GM12891 (cell line): ENCODE data around the gene GDF2.

Experiments used
- DNase-seq: peaks from one replicate; pipeline ENCODE4 v3.0.0; 2011; ENCODE audit warnings: low spot score; ENCODE audit not compliant: insufficient read length
- FAIRE-seq: peaks from 2 replicates; lab custom pipeline; 2011; peaks lifted over from hg19 to GRCh38; lab: Jason Lieb, UNC
- PAX5 ChIP-seq: IDR thresholded peaks from 2 replicates; pipeline ENCODE4 v1.6.1; 2011; ENCODE audit warnings: low read length, moderate library complexity, mild to moderate bottlenecking; ENCODE audit not compliant: insufficient read depth, severe bottlenecking
- POLR2A ChIP-seq: IDR thresholded peaks from 2 replicates; pipeline ENCODE4 v1.6.1; 2011; ENCODE audit warnings: low read depth, low read length, control low read depth
- POLR2AphosphoS5 ChIP-seq: IDR thresholded peaks from 2 replicates; pipeline ENCODE4 v1.6.1; 2011; ENCODE audit warnings: low read depth, low read length, control low read depth
- POU2F2 ChIP-seq: IDR thresholded peaks from 2 replicates; pipeline ENCODE4 v1.6.1; 2011; ENCODE audit warnings: low read depth, mild to moderate bottlenecking, control low read depth, low read length, moderate library complexity
- SPI1 ChIP-seq: IDR thresholded peaks from 2 replicates; pipeline ENCODE4 v1.6.1; 2011; ENCODE audit warnings: low read depth, low read length, control low read depth
- TAF1 ChIP-seq: IDR thresholded peaks from 2 replicates; pipeline ENCODE4 v1.6.1; 2011; ENCODE audit warnings: low read depth, low read length, control low read depth

Gene GDF2

DNA sequence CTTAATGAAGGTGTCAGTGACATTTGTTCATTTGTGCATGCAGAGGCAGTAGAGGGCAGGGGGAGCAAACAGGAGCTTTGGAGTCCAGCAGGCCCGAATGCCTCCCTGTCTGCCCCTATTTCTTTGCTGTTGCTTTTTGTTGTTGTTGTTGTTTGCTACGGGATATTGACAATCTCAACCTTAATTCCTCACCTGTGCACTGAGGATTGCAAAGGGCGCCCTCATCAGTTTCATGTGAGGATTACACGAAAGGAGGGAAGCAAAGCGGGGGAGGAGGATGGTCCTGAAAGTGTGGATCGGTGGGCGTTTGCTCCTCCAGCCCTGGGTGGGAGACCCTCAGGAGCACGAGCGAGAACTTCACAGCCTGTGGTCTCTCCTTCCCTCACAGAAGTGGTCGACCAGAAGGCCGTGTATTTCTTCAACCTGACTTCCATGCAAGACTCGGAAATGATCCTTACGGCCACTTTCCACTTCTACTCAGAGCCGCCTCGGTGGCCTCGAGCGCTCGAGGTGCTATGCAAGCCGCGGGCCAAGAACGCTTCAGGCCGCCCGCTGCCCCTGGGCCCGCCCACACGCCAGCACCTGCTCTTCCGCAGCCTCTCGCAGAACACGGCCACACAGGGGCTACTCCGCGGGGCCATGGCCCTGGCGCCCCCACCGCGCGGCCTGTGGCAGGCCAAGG lies 12.7 kb upstream of the GDF2 start:
- no peak for TF ChIP-seq POLR2AphosphoS5
- DNase-seq = no peak
- FAIRE-seq = no peak

DNA sequence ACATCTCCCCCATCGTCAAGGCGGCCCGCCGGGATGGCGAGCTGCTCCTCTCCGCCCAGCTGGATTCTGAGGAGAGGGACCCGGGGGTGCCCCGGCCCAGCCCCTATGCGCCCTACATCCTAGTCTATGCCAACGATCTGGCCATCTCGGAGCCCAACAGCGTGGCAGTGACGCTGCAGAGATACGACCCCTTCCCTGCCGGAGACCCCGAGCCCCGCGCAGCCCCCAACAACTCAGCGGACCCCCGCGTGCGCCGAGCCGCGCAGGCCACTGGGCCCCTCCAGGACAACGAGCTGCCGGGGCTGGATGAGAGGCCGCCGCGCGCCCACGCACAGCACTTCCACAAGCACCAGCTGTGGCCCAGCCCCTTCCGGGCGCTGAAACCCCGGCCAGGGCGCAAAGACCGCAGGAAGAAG lies 12.2 kb upstream of the GDF2 start:
- FAIRE-seq (no peak), DNase-seq (no peak)

DNA sequence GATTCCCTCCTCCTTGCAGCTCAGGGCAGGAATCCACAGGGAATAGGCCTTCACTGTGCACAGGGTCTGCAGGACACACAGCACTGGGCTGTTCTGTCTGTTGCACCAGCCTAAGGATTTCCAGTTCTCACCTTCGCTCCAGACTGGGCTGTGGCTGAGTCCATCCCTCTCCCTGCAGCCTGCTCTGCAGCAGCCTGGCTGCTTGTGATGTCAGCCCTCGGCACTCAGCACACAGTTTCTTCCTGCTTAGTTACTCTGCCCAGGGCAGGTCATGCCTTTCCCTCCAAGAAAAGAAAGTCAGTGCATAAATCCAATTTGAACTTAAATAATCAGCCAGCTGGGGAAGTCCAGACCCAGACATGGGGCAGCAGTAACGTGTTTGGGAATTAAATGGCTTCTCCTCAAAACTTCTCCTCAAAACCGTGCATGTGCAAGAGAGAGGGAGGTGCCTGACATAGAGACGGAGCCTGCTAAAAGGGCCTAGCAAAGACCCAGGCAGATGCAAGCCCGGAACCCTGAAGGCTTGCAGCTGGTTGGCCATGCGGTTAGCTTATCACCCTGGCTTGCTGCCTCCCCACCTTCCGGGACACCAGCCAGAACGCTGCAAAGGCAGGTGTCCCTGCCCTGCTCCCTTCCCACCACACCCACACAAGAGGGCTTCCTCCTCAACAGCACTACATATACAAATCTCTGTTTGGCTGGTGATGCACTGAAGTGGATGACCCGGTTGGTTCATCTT lies 10.9 kb upstream of the GDF2 start:
- DNase-seq (no peak), FAIRE-seq (no peak)
- TF ChIP-seq POLR2A (no peak), SPI1 (no peak), TAF1 (no peak), POU2F2 (no peak), POLR2AphosphoS5 (no peak), PAX5 (no peak)

More for the DNA sequence above, 12.2 kb upstream of the GDF2 start:
- no peak for TF ChIP-seq SPI1
- TF ChIP-seq PAX5 = no peak
- no peak for TF ChIP-seq POU2F2
- no peak for TF ChIP-seq POLR2A

GRCh38 chr10:47311932-47312662 lies 10.2 kb upstream of the GDF2 start:
- DNase-seq (peak; percentile 75), FAIRE-seq (no peak)
- TF ChIP-seq TAF1 (no peak), SPI1 (no peak), POU2F2 (no peak), PAX5 (no peak), POLR2AphosphoS5 (no peak), POLR2A (no peak)

- TF ChIP-seq POLR2A (no peak), POU2F2 (no peak), POLR2AphosphoS5 (no peak), PAX5 (no peak), TAF1 (no peak)
- FAIRE-seq (no peak), DNase-seq (no peak)
Observed at GRCh38 chr10:47312663-47312995, 9.6 kb upstream of the GDF2 start.

GRCh38 chr10:47314416-47314970 lies 7.8 kb upstream of the GDF2 start:
- DNase-seq (no peak), FAIRE-seq (no peak)
- TF ChIP-seq TAF1 (no peak), POLR2A (no peak), PAX5 (no peak), POLR2AphosphoS5 (no peak), SPI1 (no peak), POU2F2 (no peak)

DNA sequence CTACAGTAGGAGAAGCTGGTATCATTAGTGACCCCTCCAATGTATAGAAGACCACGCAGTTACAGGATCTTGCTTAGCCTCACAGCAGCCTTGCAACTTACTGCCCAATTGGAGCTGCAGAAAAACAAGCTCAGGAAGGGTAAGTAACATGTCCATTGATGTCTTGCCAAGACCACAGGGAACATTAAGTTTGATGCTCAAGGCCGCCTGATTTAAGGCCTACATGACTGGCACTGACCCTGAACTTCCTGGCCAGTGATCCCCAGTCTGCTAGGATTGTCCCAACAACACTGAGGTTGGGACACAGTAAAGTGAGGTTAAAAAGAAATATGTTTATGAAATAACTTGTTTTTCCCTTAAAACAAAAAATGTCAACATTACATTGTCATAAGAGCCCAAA lies 6.8 kb upstream of the GDF2 start:
- no peak for FAIRE-seq
- no peak for TF ChIP-seq POU2F2
- no peak for TF ChIP-seq POLR2A
- no peak for TF ChIP-seq SPI1
- no peak for TF ChIP-seq TAF1
- TF ChIP-seq POLR2AphosphoS5 = no peak
- TF ChIP-seq PAX5 = no peak
- no peak for DNase-seq

DNA sequence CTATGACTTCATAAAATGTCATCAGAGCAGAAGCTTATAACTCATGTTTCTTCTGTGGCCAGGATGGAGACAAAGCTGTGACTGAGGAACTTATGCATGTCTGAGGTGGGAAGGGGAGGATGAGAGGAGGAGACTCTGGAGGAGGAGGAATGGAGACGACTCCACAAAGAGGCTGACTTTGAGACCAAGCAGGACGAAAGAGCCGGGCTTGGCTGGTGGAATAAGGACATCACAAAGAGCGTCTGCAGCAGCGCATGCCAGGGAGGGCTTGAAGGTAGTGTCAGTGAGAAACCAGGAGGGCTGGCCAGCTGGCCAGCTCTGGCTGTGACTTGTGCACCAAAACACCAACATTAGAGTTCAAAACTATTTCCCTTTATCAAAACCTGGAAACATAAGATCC lies 6.1 kb upstream of the GDF2 start:
- TF ChIP-seq POLR2AphosphoS5 (no peak), PAX5 (no peak), SPI1 (no peak), TAF1 (no peak), POLR2A (no peak), POU2F2 (no peak)
- no peak for FAIRE-seq
- DNase-seq = no peak

GRCh38 chr10:47317251-47317650 lies 5.0 kb upstream of the GDF2 start:
- DNase-seq (no peak), FAIRE-seq (no peak)
- no peak for TF ChIP-seq PAX5
- TF ChIP-seq POLR2AphosphoS5 = no peak
- TF ChIP-seq SPI1 = no peak
- no peak for TF ChIP-seq POU2F2
- no peak for TF ChIP-seq TAF1
- no peak for TF ChIP-seq POLR2A

DNA sequence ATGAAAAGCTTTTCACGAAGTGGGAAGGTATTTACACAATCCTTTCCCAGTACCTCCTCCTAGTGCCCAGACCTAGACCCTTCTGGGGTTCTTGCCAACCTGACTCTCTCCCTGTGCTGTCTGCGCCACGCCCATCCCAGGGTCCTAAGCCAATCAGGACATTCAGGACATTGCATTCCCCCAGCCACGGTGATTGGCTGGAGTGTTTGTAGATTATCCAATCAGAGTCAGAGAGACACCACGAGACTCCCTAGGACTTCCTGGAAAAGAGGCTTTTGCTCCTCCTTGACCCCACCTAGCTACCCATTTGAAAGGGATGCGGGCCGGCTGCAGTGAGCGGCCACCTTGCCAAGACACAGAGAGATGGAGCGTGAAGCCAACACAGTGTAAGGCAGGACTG lies 3.5 kb upstream of the GDF2 start:
- DNase-seq = no peak
- no peak for TF ChIP-seq PAX5
- no peak for TF ChIP-seq POLR2AphosphoS5
- TF ChIP-seq POLR2A = no peak
- TF ChIP-seq TAF1 = no peak
- no peak for TF ChIP-seq SPI1
- TF ChIP-seq POU2F2 = no peak
- no peak for FAIRE-seq
